K562 (cell line): ENCODE results near the gene PCDHA10. TPM values are rescaled to one million over a fixed set of nuclear protein-coding genes. Genes with fewer than 3 reads are reported as not detected.

Source experiments
- ATAC-seq: fragments of 200-7000 bp; cut with Tn5 transposase; 3 replicates; pipeline ENCODE4 v1.9.1; 2020; ENCODE audit warnings: moderate library complexity
- BruUV-seq: library from RNA; stranded (reverse); fragments of 400-500 nt; replicated peaks from 2 replicates; lab custom pipeline; 2021; lab: Mats Ljungman, UMichigan
- CTCF ChIA-PET: fragments of 300-600 bp; formaldehyde crosslinking; extraction: SDS; loops from one replicate; lab custom pipeline; 2021; ENCODE audit warnings: low intra/inter-chr PET ratio; lab: Yijun Ruan, JAX
- POLR2A ChIA-PET: fragments of 300-600, 350-650 bp; sonication (Branson Sonifier 250); formaldehyde crosslinking; extraction: SDS; loops from one replicate; lab custom pipeline; 2021; ENCODE audit warnings: antibody characterized with exemption, inconsistent platforms; lab: Yijun Ruan, JAX
- DNase-seq, 4 experiments: peaks; one replicate each; pipeline versions ENCODE4 v3.0.0 to v3.0.0-alpha.2; 2011 to 2018; ENCODE audit warnings: low spot score in 3 of 4, mixed read lengths in 3 of 4; ENCODE audit errors: extremely low read depth in 1 of 4
- FAIRE-seq: peaks from 2 replicates; lab custom pipeline; 2011; peaks lifted over from hg19 to GRCh38; lab: Jason Lieb, UNC
- H2AFZ ChIP-seq: 2 replicates; pipeline ENCODE4 v1.6.0; 2011; ENCODE audit warnings: low read depth, low read length, control low read depth, inconsistent platforms
- H3K27ac ChIP-seq: fragments of 200-600 bp; 3 replicates; pipeline ENCODE4 v1.8.0; 2011; ENCODE audit warnings: low read depth, mild to moderate bottlenecking, control low read depth, inconsistent platforms, low read length, moderate library complexity, mixed read lengths; ENCODE audit errors: extremely low read depth
- H3K27me3 ChIP-seq, 2 experiments: fragments of 300-600 bp in 1 of 2; 2 replicates in 1 of 2; 3 replicates in 1 of 2; pipeline versions ENCODE4 v1.6.0 to v1.8.0; 2011; ENCODE audit warnings: inconsistent platforms in 2 of 2, low read length in 2 of 2, mild to moderate bottlenecking in 1 of 2, mixed read lengths in 1 of 2, moderate library complexity in 1 of 2; ENCODE audit not compliant: control insufficient read depth in 2 of 2, insufficient read depth in 2 of 2
- H3K36me3 ChIP-seq: fragments of 300-600 bp; 3 replicates; pipeline ENCODE4 v1.8.0; 2011; ENCODE audit warnings: mild to moderate bottlenecking, low read length, inconsistent platforms; ENCODE audit not compliant: control insufficient read depth, insufficient read depth
- H3K4me1 ChIP-seq, 2 experiments: fragments of 200-600 bp in 1 of 2; replicated peaks in 1 of 2; 2 replicates in 1 of 2; 3 replicates in 1 of 2; pipeline versions ENCODE4 v1.5.1 to v1.8.0; 2011; ENCODE audit warnings: inconsistent platforms in 2 of 2, low read length in 2 of 2, mild to moderate bottlenecking in 1 of 2, mixed read lengths in 1 of 2, moderate library complexity in 1 of 2; ENCODE audit not compliant: control insufficient read depth in 2 of 2, insufficient read depth in 2 of 2
- H3K4me2 ChIP-seq: 2 replicates; pipeline ENCODE4 v1.6.1; 2011; ENCODE audit warnings: low read length, control low read depth, inconsistent platforms, mixed read lengths; ENCODE audit not compliant: insufficient read depth
- H3K4me3 ChIP-seq: fragments of 200-600 bp; sonication (generic), shearing (Covaris generic); 2 replicates; pipeline ENCODE4 v1.5.1; 2016; ENCODE audit warnings: control low read depth, inconsistent platforms
- H3K79me2 ChIP-seq: fragments of 200-600 bp; 3 replicates; pipeline ENCODE4 v1.8.0; 2011; ENCODE audit warnings: low read length, inconsistent platforms; ENCODE audit not compliant: control insufficient read depth, insufficient read depth
- H3K9ac ChIP-seq, 2 experiments: 2 replicates each; pipeline versions ENCODE4 v1.6.0 to v1.6.1; 2011; ENCODE audit warnings: low read depth in 2 of 2, low read length in 2 of 2, control low read depth in 1 of 2, inconsistent platforms in 1 of 2, mild to moderate bottlenecking in 1 of 2, mixed read lengths in 1 of 2; ENCODE audit not compliant: insufficient read depth in 1 of 2
- H3K9me1 ChIP-seq: one replicate; pipeline ENCODE4 v1.6.0; 2011; ENCODE audit warnings: inconsistent platforms, mild to moderate bottlenecking, low read length, moderate library complexity; ENCODE audit not compliant: control insufficient read depth, insufficient read depth
- H3K9me3 ChIP-seq: replicated peaks from 2 replicates; pipeline ENCODE4 v1.5.1; 2011; ENCODE audit warnings: low read depth, low read length, inconsistent platforms; ENCODE audit not compliant: control insufficient read depth, insufficient read depth
- H4K20me1 ChIP-seq: replicated peaks from 2 replicates; pipeline ENCODE4 v1.6.1; 2011; ENCODE audit warnings: low read length, inconsistent platforms, mixed read lengths; ENCODE audit not compliant: control insufficient read depth, insufficient read depth
- CBX5 ChIP-seq: IDR thresholded peaks from 2 replicates; pipeline ENCODE4 v1.6.1; 2014; ENCODE audit warnings: low read depth, borderline replicate concordance
- POLR2AphosphoS5 ChIP-seq: IDR thresholded peaks from 2 replicates; pipeline ENCODE4 v1.6.1; 2011; ENCODE audit warnings: mild to moderate bottlenecking, low read depth, low read length, moderate library complexity; ENCODE audit not compliant: control insufficient read depth, insufficient read depth
- ZZZ3 ChIP-seq: fragments of 450-650 bp; IDR thresholded peaks from 2 replicates; pipeline ENCODE4 v1.6.1; 2016; ENCODE audit warnings: antibody characterized with exemption, mild to moderate bottlenecking, moderate library complexity
- WGBS: fragments of 100-300 bp; shearing (Covaris generic); methylation state at CpG from one replicate; pipeline ENCODE4 v1.1.6; 2016; ENCODE audit warnings: low coverage, mixed read lengths; ENCODE audit not compliant: insufficient coverage; ENCODE audit errors: missing lambda C conversion rate; 5-methylcytosine and 5-hydroxymethylcytosine counted together
- in situ Hi-C: fragments of 300-500 bp; cut with MboI; formaldehyde crosslinking; loops from 4 replicates; pipeline ENCODE4 v1.15.0; 2018; ENCODE audit warnings: inconsistent platforms, mixed read lengths
- intact Hi-C: fragments of 100-400 bp; cut with micrococcal nuclease; formaldehyde crosslinking; loops from 2 replicates; pipeline ENCODE4 v1.14.2; 2022
- polyA plus RNA-seq, 8 experiments: library from polyadenylated mRNA; depleted of rRNA in 4 of 8; stranded (reverse) in 5 of 8; unstranded in 3 of 8; fragments of >200 nt; fragmentation: Nextera tagmentation in 2 of 8; fragmentation: Illumina TruSeq in 1 of 8; extraction: Ambion mirVana in 2 of 8; extraction: Trizol in 1 of 8; gene quantifications; 2 replicates each; pipeline versions ENCODE4 v1.2.1 to v1.2.3, GENCODE V29; 2011 to 2014; ENCODE audit warnings: inconsistent platforms in 1 of 8, missing spikeins in 1 of 8
- total RNA-seq, 7 experiments: library from RNA; depleted of rRNA in 6 of 7; stranded (reverse); fragments of >200 nt in 6 of 7; fragmentation: Illumina TruSeq in 2 of 7; extraction: Trizol in 2 of 7; gene quantifications; 2 replicates each; pipeline versions ENCODE4 v1.2.1 to v1.2.3, GENCODE V29; 2011 to 2021; ENCODE audit warnings: low replicate concordance in 1 of 7
- TF ChIP-seq, protein P1 (sequence below), 2 experiments: fragments of 250-450 bp in 1 of 2; fragments of 450-650 bp in 1 of 2; sonication (Bioruptor Pico) in 1 of 2; IDR thresholded peaks; 2 replicates each; pipeline versions ENCODE4 v1.6.1 to v1.8.0; 2016 to 2021; ENCODE audit warnings: mild to moderate bottlenecking in 2 of 2, moderate library complexity in 2 of 2, missing compliant biosample characterization in 1 of 2, missing genetic modification characterization in 1 of 2

Gene PCDHA10
- total and polyA plus RNA-seq, 9 of the 15 experiments (the other 6 are each of a cell fraction or from before 2014, with no cell fraction given): not detected

- Histone ChIP-seq H3K4me1 (peaks cover 0 to 3% of the 10 kb centered on the region in 2 experiments; a peak in 1 of 5 replicates), H2AFZ (no peak overlapping the region), H3K36me3 (no peaks in the 10 kb centered on the region), H4K20me1 (no peaks in the 10 kb centered on the region), H3K4me3 (no peak overlapping the region), H3K79me2 (no peaks in the 10 kb centered on the region), H3K27me3 (no peaks in the 10 kb centered on the region), H3K9me1 (no peaks in the 10 kb centered on the region), H3K4me2 (no peak overlapping the region), H3K9ac (no peak overlapping the region), H3K27ac (no peak overlapping the region), H3K9me3 (no peaks in the 10 kb centered on the region)
- DNase-seq (no peak), FAIRE-seq (no peak), ATAC-seq (no peak)
- WGBS: 34% methylated on average over 66 of the region's 87 CpGs
- ChIA-PET CTCF (no interaction called here), POLR2A (no interaction called here)
- BruUV-seq: no TSS peak
- in situ Hi-C loops (no loop called here), intact Hi-C loops (no loop called here)
- TF ChIP-seq, protein P1, sequence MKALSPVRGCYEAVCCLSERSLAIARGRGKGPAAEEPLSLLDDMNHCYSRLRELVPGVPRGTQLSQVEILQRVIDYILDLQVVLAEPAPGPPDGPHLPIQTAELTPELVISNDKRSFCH (CRISPR knock-in tag; IDR thresholded peaks at IDR 0.05): no peak
- TF ChIP-seq, protein P1 (tag; IDR thresholded peaks at IDR 0.05): no peak
- TF ChIP-seq ZZZ3 (no peak), CBX5 (no peak), POLR2AphosphoS5 (no peak)
Observed at GRCh38 chr5:140842798-140843733, 12.6 kb upstream of the PCDHA10 start.
